MM.1S (cell line): Measurements from ENCODE around the gene APLP2.

Experiments used
- DNase-seq: peaks from one replicate; pipeline ENCODE4 v3.0.0-alpha.2; 2015
- H2AFZ ChIP-seq: fragments of 300-600 bp; sonication (generic); 2 replicates; pipeline ENCODE4 v1.6.0; 2016; ENCODE audit warnings: antibody characterized with exemption, low read length
- H3F3A ChIP-seq: fragments of 300-600 bp; sonication (generic); 2 replicates; pipeline ENCODE4 v1.6.1; 2016; ENCODE audit warnings: mild to moderate bottlenecking, antibody characterized with exemption, low read length, moderate library complexity, mixed read lengths; ENCODE audit not compliant: insufficient read depth
- H3K27ac ChIP-seq: fragments of 300-600 bp; sonication (generic); 2 replicates; pipeline ENCODE4 v1.5.1; 2016; ENCODE audit warnings: mild to moderate bottlenecking, low read length
- H3K27me3 ChIP-seq: fragments of 300-600 bp; sonication (generic); replicated peaks from 2 replicates; pipeline ENCODE4 v1.6.0; 2016; ENCODE audit warnings: low read length; ENCODE audit not compliant: insufficient read depth
- H3K36me3 ChIP-seq: fragments of 300-600 bp; sonication (generic); replicated peaks from 2 replicates; pipeline ENCODE4 v1.6.1; 2016; ENCODE audit warnings: mild to moderate bottlenecking, low read length, mixed read lengths; ENCODE audit not compliant: insufficient read depth
- H3K4me1 ChIP-seq: fragments of 300-600 bp; sonication (generic); 2 replicates; pipeline ENCODE4 v1.6.1; 2016; ENCODE audit warnings: low read length, mixed read lengths
- H3K4me2 ChIP-seq: fragments of 300-600 bp; sonication (generic); 2 replicates; pipeline ENCODE4 v1.6.0; 2016; ENCODE audit warnings: low read depth, low read length
- H3K4me3 ChIP-seq: fragments of 300-600 bp; sonication (generic); 2 replicates; pipeline ENCODE4 v1.5.1; 2016; ENCODE audit warnings: low read length, mixed read lengths
- H3K79me2 ChIP-seq: fragments of 300-600 bp; sonication (generic); 2 replicates; pipeline ENCODE4 v1.6.1; 2016; ENCODE audit warnings: mixed run types, low read length, mixed read lengths
- H3K9ac ChIP-seq: fragments of 300-600 bp; sonication (generic); 2 replicates; pipeline ENCODE4 v1.6.1; 2016; ENCODE audit warnings: low read length, mixed read lengths
- H3K9me2 ChIP-seq: fragments of 300-600 bp; sonication (generic); replicated peaks from 2 replicates; pipeline ENCODE4 v1.6.1; 2016; ENCODE audit warnings: mild to moderate bottlenecking, low read length, mixed read lengths; ENCODE audit not compliant: insufficient read depth
- H3K9me3 ChIP-seq: fragments of 300-600 bp; sonication (generic); replicated peaks from 2 replicates; pipeline ENCODE4 v1.6.1; 2016; ENCODE audit warnings: mild to moderate bottlenecking, low read length, mixed read lengths; ENCODE audit not compliant: insufficient read depth
- H4K20me1 ChIP-seq: fragments of 300-600 bp; sonication (generic); 2 replicates; pipeline ENCODE4 v1.6.1; 2016; ENCODE audit warnings: mild to moderate bottlenecking, low read length, moderate library complexity, mixed read lengths; ENCODE audit not compliant: insufficient read depth
- CTCF ChIP-seq: fragments of 300-600 bp; sonication (generic); IDR thresholded peaks from 2 replicates; pipeline ENCODE4 v1.5.1; 2016; ENCODE audit warnings: antibody characterized with exemption, low read length, mixed read lengths
- EZH2 ChIP-seq: fragments of 300-600 bp; sonication (generic); optimal IDR thresholded peaks from 2 replicates; pipeline ENCODE3; 2017; ENCODE audit warnings: low read depth, mild to moderate bottlenecking, antibody characterized with exemption, low read length, mixed read lengths
- EZH2phosphoT487 ChIP-seq: fragments of 300-600 bp; sonication (generic); IDR thresholded peaks from 2 replicates; pipeline ENCODE4 v1.6.1; 2018; ENCODE audit warnings: antibody characterized with exemption, low read length

The APLP2 gene

GRCh38 chr11:130077671-130078070 is 8.0 kb downstream of the APLP2 start:
- Histone ChIP-seq H3K4me2 (no peak overlapping the region), H3F3A (no peaks in the 10 kb centered on the region), H3K4me1 (no peaks in the 10 kb centered on the region), H3K27me3 (no peaks in the 10 kb centered on the region), H2AFZ (no peak overlapping the region), H3K79me2 (0 out of 2 replicates have a peak, but pooled peaks cover 5% of the 10 kb centered on the region), H4K20me1 (no peaks in the 10 kb centered on the region), H3K4me3 (no peak overlapping the region), H3K9me3 (no peaks in the 10 kb centered on the region), H3K27ac (no peak overlapping the region), H3K9ac (no peak overlapping the region), H3K36me3 (no peaks in the 10 kb centered on the region), H3K9me2 (no peaks in the 10 kb centered on the region)
- TF ChIP-seq CTCF = no peak
- no peak for TF ChIP-seq EZH2phosphoT487
- TF ChIP-seq EZH2 = no peak
- DNase-seq = no peak

GRCh38 chr11:130078080-130078479 is 8.4 kb downstream of the APLP2 start:
- Histone ChIP-seq H3K9ac (no peak overlapping the region), H3K27me3 (no peaks in the 10 kb centered on the region), H4K20me1 (no peaks in the 10 kb centered on the region)

GRCh38 chr11:130085671-130086290 is 16.1 kb downstream of the APLP2 start:
- H4K20me1 ChIP-seq = no peaks in the 10 kb centered on the region
- TF ChIP-seq EZH2 (no peak), CTCF (no peak), EZH2phosphoT487 (no peak)
- no peaks in the 10 kb centered on the region for H3F3A ChIP-seq
- no peaks in the 10 kb centered on the region for H3K27me3 ChIP-seq
- H2AFZ ChIP-seq = no peak overlapping the region
- H3K9me2 ChIP-seq = no peaks in the 10 kb centered on the region
- DNase-seq = no peak
- no peaks in the 10 kb centered on the region for H3K9me3 ChIP-seq
- no peaks in the 10 kb centered on the region for H3K36me3 ChIP-seq
- H3K27ac ChIP-seq = no peak overlapping the region
- no peak overlapping the region for H3K4me2 ChIP-seq
- no peak overlapping the region for H3K9ac ChIP-seq
- no peaks in the 10 kb centered on the region for H3K79me2 ChIP-seq
- no peak overlapping the region for H3K4me3 ChIP-seq
- H3K4me1 ChIP-seq = no peaks in the 10 kb centered on the region

More at GRCh38 chr11:130078080-130078479, 8.4 kb downstream of the APLP2 start:
- no peaks in the 10 kb centered on the region for H3K4me1 ChIP-seq
- DNase-seq = no peak
- no peaks in the 10 kb centered on the region for H3F3A ChIP-seq
- TF ChIP-seq EZH2phosphoT487 = no peak
- no peak for TF ChIP-seq EZH2
- TF ChIP-seq CTCF = no peak
- H3K4me2 ChIP-seq = no peak overlapping the region
- H3K27ac ChIP-seq = no peak overlapping the region
- no peaks in the 10 kb centered on the region for H3K36me3 ChIP-seq
- no peak overlapping the region for H2AFZ ChIP-seq
- H3K9me3 ChIP-seq = no peaks in the 10 kb centered on the region
- H3K4me3 ChIP-seq = no peak overlapping the region
- no peaks in the 10 kb centered on the region for H3K9me2 ChIP-seq
- H3K79me2 ChIP-seq = 0 out of 2 replicates have a peak, but pooled peaks cover 3% of the 10 kb centered on the region
